ENCODE data around the gene PHKG1.
"Not testable (repeated sequence)": the region's sequence is repeated elsewhere in the genome, so short reads cannot be mapped to it uniquely, and the experiment has no call there.

Gene PHKG1

GRCh38 chr7:56092789-56093531 lies at the start of gene PHKG1:
Gene PHKG1, minus strand, starts transcription at chr7:56092952. Its CDS starts 4,011 bp downstream, at chr7:56088941.
- DNase-seq, result no peak

DNA sequence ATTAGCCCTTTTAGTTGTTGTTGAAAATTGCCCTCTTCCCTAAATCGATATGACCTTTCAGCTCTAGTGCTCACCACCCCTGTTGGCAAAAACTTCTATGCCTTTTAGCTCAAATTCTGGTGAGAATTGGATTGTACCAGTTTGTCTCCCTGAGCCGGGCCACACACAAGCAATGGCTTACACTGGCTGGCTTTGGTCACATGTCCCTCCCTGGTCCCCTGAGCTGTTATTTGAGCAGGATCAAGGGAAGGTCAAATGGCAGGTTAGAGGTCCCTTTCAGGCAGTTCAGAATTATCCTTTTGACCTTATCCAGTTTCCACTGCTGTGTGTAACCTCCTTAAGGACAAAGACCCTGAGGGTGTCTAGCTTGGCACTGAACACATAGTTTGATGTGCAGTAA lies 38.3 kb upstream of the PHKG1 start:
- DNase-seq, result not testable (repeated sequence)

DNA sequence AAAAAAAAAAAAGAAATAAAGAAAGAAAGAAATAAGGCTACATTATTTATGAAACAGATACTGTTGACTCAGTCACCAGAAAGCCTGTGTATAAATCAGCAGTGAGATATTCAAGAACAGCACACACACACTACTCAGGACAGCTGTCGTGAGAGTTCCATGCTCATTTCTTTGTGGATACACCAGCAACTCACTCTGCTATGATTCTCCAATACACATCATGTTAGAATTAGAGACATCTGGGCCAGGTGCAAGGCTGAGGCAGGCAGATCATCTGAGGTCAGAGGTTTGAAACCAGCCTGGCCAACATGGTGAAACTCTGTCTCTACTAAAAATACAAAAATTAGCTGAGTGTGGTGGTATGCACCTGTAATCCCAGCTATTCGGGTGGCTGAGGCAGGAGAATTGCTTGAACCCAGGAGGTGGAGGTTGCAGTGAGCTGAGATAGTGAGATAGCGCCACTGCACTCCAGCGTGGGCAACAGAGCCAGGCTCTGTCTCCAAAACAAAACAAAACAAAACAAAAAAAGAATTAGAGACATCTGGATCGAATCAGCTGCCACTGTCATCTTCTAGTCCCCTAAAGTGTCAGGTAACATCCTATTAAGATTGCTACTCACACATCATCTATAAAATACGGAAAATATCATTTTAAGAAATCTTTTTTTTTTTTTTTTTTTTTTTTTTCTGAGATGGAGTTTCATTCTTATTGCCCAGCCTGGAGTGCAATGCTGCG lies 34.7 kb upstream of the PHKG1 start:
- no peak for DNase-seq

- DNase-seq, result no peak
Measured at GRCh38 chr7:56125831-56126230, 33.1 kb upstream of the PHKG1 start.

DNA sequence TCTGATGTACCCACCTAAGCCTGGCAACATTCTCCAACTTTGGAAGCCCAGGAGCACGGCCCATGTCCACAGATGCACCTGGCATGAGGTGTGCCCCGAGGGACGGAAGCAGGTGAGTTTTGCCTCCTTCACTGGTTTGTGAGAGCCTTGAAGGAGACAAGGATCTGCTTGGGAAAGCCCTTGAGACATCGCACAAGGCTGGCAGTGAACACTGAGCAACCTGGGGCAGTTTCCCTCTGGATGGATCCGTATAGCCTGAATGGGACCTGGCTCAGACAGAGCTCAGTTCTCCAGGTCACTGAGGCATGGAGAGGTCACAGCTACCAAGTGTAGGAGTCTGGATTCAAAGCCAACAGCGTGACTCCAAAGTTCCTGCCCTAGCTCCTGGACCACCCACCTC lies 32.2 kb upstream of the PHKG1 start:
- no peak for DNase-seq

- no peak for DNase-seq
Measured at GRCh38 chr7:56121440-56121839, 28.7 kb upstream of the PHKG1 start.

GRCh38 chr7:56115852-56116538 lies 23.2 kb upstream of the PHKG1 start, which contains the start of gene NUPR2:
Gene NUPR2, minus strand, starts transcription at chr7:56116417. Its CDS starts 103 bp downstream, at chr7:56116314.
- DNase-seq, result no peak

- not testable (repeated sequence) for DNase-seq
Measured at GRCh38 chr7:56112244-56112643, 19.5 kb upstream of the PHKG1 start.

DNA sequence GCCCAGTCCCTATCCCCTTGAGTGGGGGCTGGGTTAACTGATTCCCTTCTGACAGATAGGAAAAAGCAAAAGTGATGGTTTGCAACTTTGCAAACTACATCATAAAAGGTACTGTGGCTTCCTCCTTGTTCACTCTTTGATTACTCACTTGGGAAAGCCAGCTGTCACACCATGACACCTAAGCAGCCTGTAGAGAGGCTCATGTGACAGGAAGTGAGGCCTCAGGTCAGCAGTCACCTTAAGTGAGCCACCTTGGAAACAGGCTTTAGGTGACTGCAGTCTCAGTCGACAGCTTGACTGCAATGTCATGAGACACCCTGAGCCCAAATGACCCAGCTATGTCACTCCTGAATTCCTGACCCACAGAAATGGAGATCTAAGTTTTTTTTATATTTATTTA lies 17.9 kb upstream of the PHKG1 start:
- no peak for DNase-seq

DNA sequence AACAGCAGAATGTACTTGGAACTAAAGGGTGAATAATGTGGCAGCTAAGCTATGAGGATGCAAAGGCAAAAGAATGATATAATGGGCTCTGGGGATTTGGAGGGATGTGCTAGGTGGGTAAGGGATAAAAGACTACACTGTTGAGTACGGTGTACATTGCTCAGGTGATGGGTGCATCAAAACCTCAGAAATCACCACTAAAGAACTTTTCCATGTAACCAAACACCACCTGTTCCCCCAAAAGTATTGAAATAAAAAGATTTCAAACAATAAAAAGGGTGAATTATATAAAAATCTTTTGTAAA lies 15.2 kb upstream of the PHKG1 start:
- no peak for DNase-seq

DNA sequence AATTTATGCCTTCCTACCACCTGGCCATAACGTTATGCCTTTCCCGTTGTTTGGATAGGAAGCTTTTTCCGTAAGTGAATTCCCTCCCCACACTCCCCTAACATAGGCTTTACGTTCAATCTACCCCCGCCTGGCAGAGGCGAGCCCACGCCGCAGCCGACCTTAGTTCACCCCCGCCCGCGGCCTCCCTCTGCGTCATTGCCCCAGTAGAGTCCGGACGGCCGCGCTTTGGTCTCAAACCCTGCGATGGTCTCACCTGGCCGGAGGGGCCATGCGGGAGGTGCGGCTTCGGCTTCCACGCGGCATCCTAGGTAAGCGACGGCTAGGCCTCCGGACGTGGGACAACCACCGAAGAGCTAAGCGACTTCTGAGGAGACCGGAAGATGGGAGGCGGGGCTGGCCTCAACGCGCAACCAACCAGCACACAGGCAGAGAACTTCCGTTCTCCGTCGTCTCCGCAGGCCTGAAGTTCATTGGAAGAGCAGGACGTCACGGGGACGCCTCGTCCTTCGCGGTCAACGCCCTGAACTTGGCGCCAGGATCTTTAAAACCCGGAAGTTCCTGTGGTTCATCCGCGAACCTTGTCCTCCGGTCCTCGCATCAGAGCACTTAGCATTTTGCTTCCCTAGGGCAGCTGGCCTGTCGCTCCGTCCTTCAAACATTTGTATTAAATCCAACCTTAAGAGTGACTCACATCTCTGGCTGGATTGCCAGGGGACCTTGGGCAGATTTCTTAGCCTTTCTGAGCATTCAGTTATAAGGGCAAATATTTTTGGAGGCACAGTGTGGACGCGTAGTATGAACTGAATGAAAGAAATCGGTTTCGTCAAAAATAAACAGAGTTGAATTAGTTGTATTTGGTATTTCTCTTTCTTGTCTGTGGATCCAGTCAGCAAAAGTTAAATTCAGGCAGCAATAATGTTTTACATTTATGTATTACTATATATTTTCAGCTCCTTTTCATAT lies 13.6 kb upstream of the PHKG1 start, which contains the start of gene CHCHD2:
Gene CHCHD2, minus strand, starts transcription at position 369 of the 966 bp plus-strand sequence. Its CDS starts 63 bp downstream, at position 306.
- DNase-seq, result peak; percentile 97

DNA sequence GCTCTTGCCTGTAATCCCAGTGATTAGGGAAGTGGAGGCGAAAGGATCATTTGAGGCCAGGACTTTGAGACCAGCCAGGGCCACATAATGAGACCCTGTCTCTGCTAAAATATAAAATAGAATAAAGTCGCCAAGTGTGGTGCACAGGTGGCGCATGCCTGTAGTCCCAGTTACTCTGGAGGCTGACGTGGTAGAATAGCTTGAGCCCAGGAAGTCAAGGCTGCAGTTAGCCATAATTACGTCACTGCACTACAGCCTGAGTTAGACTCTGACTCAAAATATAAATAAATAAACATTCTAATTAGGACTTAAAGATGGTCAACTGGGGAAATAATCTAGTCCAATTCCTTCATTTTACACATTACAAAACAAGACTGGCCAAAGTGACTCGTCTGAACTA lies 12.8 kb upstream of the PHKG1 start:
- no peak for DNase-seq

DNA sequence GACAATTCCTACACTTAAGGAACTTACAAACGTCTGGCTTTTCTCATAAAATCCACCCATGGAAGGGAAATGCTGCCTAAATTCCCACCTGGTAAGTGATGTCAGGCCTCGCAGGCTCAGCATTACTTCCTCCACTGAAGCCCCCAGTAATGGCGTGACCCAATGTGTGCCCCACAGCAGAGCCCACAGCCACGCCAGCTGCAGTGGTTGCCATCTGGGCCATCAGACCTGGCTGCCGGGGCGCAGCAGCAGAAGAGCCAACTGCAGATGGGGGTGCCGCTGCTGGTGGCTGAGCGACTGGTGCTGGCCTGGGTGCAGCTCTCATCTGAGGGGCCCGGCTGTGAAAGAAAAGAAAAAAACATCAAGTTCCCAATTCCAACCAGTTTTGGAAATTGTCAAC lies 11.4 kb upstream of the PHKG1 start:
- not testable (repeated sequence) for DNase-seq

DNA sequence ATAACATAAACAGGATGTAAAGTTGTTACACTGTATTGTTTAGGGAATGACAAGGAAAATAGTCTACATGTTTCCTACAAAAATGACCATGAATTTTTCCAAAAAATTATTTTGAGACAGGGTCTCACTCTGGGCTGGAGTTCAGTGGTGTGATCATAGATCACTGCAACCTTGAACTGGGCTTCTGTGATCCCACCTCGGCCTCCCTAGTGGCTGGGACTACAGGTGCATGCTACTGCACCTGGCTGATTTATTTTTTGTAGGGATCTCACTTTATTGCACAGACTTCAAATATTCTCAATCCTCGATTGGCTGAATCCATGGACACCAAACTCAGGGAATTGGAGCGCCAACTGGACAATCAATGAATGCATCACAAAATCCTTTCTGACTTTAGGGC lies 6.9 kb upstream of the PHKG1 start:
- no peak for DNase-seq

- DNase-seq, result not testable (repeated sequence)
Measured at GRCh38 chr7:56098187-56099008, 5.6 kb upstream of the PHKG1 start.

DNA sequence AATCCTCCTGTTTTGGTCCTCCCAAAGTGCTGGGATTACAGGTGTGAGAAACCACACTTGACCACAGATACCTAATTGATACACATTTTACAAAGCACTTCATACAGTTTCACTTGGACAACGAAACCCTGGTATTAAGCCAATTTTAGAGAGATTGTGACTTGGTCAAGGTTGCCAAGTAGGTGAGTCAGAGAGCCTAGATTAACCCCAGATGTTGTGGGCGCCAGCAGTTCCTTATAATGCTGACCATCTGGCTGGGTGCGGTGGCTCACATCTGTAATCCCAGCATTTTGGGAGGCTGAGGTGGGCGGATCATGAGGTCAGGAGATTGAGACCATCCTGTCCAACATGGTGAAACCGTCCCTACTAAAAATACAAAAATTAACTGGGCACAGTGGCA lies 4.9 kb upstream of the PHKG1 start:
- no peak for DNase-seq

GRCh38 chr7:56092388-56092787 lies 364 bp downstream of the PHKG1 start:
- not testable (repeated sequence) for DNase-seq

GRCh38 chr7:56091591-56091990 lies 1.2 kb downstream of the PHKG1 start:
- DNase-seq, result no peak

- DNase-seq, result no peak
Measured at GRCh38 chr7:56087445-56087844, 5.3 kb downstream of the PHKG1 start.

DNA sequence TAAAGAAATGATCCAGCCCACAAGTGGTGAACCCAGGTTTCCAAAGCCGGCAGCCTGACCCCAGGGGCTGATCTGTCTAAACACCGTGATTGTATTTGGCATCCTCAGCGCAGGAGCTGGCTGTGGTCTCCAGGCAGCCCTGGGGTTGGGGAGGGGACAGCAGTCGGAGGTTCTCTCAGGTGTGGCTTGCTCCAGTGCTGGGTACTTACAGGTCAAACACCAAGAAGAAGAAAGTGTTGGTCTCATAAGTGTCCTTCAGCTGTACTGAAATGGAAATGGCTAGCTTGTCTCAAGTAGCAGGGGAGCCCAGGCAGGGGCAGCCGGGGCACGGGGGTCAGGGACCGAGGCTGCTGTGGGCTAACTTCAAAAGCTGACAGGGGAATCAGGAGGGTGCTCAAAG lies 6.0 kb downstream of the PHKG1 start:
- no peak for DNase-seq

- DNase-seq, result no peak
Measured at GRCh38 chr7:56083150-56083785, 9.5 kb downstream of the PHKG1 start.

Data from NCI-H1436 treated with DMSO at 0.1 percent for 48 hours (cell line).